Measurements from ENCODE around the gene SH3RF3.

Gene SH3RF3

DNA sequence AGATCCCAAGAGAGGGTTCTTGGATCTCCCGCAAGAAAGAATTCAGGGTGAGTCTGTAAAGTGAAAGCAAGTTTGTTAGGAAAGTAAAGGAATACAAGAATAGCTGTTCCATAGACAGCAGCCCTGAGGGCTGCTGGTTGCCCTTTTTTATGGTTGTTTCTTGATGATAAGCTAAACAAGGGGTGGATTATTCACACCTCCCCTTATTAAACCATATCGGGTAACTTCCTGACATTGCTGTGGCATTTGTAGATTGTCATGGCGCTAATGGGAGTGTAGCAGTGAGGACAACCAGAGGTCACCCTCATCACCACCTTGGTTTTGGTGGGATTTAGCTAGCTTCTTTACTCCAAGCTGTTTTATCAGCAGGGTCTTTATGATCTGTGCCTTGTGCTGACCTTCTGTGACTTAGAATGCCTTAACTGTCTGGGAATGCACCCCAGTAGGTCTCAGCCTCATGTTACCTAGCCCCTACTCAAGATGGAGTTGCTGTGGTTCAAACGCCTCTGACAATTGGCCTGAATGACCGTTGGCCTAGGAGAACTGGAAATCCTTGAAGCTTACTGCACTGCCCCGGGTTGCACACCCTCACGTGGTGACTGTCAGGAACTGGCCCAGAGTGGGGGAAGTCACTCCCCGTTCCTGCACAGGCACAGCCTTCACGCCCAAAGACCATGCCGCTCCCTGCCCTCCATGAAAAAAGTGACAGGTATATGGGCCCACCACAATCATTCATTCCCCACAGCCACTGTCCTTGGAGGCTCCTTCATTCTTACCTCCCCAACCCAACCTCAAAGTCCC lies 347.8 kb downstream of the SH3RF3 start:
- in situ Hi-C loops (cut with HindIII; ENCODE audit: low sequenced_read_pairs) = no loop called here

DNA sequence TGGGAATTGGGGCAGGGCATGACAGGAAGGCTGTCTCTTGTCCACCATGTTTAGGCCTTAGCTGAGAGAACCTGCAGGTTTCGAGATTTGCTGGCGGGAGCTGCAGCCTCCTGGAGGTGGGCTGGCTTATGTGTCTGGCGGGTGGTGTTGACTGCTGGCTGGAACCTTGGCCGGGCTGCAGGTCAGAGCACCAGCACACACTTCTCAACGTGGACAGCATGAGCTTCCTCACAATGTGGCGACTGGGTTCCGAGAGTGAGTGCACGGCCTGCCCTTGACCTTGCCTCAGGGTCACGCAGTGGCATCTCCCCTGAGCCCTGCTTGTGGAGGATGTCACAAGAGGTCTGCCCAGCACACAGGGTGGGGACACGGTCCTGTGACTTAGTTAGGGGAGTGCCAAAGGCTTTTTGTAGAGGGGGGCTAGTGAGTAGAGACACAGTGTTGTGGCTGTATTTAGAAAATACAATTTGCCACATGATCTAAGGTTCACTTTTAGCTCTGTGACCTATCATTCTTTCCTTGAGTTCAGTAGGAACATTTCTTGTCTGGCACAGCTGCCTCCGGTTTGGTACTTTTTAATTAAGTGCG lies 350.0 kb downstream of the SH3RF3 start:
- in situ Hi-C loops (cut with HindIII; ENCODE audit: low sequenced_read_pairs) = no loop called here

DNA sequence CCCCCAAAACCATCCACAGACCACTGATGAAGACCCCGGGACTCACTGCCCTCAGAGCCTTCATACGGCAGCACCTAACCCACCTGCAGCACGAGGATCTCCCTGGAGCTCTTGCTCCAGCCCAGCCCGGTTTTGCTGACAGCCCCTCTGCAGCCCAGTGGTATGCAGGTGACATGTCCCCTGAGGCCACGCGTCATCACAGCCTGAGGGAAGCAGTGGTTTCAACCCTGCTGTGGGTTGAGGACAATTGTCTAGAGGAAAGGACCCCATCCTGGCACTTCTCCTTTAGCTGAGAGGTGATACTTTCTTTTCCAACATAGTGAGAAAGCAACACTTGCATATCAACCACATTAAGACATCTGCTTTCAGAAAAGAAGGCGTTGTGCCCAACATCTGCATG lies 350.8 kb downstream of the SH3RF3 start:
- in situ Hi-C loops (cut with HindIII; ENCODE audit: low sequenced_read_pairs) = no loop called here

DNA sequence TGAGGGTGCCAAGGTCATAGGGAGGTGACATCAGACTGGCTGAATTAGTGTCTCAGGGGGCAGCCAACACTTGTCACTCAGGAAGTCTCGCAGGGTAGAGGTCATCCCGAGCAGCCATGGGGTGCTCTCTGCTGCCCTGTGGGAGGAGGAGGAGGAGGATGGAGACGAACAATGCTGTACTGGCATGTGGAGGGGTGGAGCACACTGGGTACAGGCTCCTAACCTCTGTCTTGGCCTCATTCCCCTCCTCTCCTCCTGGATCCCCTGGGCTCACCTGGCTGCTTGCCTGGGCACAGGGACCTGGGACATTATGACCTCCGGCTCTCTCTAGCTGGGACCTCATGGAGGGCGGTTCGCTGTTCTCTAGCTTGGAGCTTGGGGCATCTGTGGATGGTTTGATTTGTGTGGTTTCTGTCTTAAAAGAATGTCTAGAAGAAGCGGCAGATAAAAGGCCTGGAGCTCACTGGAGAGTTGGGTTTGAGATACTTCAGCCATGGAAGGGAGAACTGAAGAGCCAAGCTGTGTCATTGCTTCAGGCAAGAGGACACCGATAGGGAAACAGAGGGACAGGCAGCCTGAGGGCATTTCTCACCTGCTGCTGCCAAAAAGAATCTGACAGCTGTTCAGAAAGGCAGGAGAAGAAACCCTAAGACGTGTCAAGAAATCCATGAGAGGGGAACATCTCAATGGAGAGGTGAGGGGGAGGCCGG lies 351.6 kb downstream of the SH3RF3 start:
- in situ Hi-C loops (cut with HindIII; ENCODE audit: low sequenced_read_pairs) = no loop called here

DNA sequence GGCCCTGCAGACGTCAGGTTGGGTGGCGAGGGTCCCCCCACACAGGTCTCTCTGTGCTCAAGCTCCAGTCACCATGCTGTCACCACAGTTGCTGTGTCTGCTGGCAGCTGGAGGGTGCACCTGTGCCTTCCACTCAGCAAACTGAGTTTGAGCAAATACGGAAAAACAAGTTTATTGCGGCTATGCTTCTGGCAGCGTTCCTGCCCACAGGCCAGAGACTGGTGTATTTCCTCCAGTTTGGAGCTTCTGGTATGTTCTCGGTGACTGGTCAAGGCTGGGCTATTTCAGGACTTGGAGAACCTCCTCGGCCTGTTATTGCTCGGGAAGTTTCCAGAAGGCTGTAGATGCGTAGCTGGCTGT lies 352.2 kb downstream of the SH3RF3 start:
- in situ Hi-C loops (cut with HindIII; ENCODE audit: low sequenced_read_pairs) = no loop called here

DNA sequence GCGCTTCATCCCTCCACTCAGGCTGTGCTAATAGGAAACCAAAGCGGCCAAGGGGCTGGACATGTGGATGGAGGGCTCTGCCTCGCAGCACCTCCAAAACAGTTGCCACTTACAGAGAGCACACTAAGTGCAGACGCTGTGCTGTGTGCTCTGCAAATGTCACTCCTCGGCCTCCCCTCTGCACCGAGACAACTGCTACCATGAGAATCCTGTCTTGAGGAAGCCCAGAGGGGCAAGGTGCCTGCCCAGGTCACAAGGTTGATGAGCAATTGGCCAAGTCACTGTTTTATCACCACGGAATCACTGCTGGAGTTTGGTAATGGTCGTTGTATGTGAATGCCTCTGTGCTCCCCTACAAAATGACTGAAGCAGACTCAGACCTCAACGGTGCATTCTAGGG lies 352.6 kb downstream of the SH3RF3 start:
- in situ Hi-C loops (cut with HindIII; ENCODE audit: low sequenced_read_pairs) = no loop called here

DNA sequence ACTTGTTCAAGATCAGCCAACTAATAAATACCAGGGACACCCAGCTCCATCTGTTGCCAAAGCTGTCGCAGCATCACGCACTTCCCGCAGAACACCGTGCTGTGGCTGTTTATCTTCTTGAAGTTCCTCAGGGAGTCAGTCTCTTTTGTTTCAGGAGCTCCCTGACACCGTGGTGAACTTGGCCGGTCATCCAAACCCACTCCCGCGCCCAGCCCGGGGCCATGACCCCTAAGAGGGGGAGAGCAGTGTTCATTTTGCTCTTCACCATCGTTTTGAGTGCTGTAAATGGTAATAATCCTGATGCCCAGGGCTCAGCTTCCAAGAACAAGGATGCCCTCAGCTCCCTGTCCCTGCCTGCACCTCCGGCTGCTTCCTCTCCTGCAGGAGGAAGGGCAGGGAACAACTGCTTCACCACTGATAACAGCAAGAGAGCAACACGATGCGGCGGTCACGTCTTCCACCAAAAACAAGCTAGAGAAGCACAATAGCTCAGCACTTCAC lies 353.4 kb downstream of the SH3RF3 start:
- in situ Hi-C loops (cut with HindIII; ENCODE audit: low sequenced_read_pairs) = no loop called here

DNA sequence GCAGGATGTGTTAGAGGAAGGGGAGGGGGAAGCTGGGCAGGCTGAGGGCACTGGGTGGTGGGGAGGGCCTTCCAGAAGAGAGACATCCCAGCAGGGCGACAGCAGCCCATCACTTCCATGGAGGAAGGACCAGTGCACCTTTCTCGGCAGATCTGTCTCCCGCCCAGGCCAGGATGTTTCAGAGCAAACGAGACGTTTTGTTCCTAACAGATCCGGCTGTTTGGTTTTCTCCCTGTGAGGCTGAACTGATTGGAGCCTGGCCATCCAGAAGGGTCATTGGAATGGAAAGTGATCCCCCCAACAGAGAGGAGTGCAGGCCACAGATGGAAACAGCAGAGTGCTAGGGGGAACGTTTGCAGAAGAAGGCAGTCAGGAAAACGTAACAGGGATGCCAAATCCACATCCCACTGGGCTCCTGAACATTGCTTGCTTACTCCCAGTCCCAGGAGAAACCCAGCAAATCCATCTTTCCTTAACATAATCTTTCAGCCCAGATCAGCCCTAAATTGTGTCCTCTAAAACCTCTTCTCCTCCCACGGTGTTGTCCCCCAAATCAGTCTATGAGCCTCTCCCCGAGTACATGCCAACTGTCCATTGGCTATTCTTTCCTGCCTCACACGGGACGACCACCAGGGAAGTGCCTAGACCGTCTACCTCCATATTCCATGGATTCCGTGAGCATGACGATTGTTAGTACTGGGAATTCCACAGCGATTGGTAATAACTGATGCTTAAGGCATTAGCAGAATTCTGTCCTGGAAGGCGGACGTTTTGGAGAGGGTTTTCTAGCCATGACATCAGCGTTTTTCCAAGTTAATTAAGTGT lies 357.9 kb downstream of the SH3RF3 start:
- in situ Hi-C loops (cut with HindIII; ENCODE audit: low sequenced_read_pairs) = no loop called here

DNA sequence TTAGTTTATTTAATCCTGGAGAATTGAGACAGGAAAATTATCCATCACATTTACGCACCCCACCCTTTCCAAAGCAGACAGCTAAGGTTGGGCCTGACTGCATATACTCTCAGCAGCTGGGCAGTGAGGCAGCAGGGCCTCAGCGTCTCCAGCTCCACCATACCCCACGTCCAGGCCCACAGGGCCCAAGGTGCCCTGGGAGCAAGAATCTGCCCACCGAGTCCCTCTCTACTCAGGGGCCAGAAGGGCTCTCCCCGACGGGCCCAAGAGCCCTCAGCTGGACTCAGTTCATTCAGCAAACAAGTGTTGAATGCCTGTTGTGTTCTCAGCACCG lies 358.5 kb downstream of the SH3RF3 start:
- in situ Hi-C loops (cut with HindIII; ENCODE audit: low sequenced_read_pairs) = no loop called here

DNA sequence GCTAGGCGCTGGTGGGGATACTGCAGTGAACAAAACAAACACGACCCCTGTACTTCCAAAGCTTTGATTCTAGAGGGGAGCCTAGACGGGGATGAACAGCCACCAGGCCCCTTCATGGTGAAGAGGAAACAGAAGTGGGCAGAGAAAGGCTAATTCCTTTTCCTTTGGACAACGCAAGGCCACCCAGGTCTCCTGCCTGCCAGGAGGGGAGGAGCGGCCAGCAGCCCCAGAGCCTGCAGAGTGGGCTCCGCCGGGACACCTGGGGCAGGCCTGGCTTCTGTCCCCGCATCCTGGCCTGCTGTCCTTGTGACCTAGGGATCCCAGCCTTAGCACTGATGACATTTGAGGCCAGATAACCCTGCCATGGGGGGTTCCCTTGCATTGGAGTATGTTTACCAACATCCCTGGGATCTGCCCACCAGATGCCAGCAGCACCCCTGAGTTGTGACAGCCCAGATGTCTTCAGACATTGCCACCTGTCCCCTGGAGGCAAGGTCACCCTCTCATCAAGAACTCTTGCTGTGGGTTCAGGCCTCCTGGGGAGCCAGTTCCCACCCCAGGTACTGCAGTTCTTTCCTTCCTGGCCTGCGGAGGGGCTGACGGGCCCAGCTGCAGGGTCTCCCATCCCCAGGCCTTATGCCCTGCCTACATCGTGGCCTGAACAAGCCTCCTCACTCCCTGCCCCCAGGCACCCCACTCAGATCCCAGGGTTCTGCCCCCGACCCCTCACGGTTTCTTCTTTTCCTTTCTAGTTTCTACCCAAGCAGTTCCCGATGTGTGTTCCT lies 359.1 kb downstream of the SH3RF3 start:
- in situ Hi-C loops (cut with HindIII; ENCODE audit: low sequenced_read_pairs) = no loop called here

DNA sequence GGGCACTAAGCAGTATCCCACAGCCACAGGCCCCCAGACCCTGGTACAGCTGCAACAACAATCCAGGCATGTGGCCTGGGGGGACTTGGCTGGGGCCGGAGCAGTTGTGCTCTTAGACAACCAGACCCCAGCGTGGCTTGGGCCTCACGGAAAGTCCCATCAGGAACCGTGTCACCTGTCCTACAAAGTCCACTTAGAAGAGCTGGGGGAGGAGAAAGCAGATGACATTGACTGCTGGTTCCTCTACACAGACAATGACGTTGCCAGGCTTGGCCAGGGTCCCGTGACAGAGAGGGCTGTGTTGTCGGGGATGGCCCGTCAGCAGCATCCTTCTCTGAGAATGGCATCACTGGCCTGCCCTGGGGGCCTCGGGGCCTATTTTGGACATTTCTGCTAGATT lies 360.3 kb downstream of the SH3RF3 start:
- in situ Hi-C loops (cut with HindIII; ENCODE audit: low sequenced_read_pairs) = no loop called here

DNA sequence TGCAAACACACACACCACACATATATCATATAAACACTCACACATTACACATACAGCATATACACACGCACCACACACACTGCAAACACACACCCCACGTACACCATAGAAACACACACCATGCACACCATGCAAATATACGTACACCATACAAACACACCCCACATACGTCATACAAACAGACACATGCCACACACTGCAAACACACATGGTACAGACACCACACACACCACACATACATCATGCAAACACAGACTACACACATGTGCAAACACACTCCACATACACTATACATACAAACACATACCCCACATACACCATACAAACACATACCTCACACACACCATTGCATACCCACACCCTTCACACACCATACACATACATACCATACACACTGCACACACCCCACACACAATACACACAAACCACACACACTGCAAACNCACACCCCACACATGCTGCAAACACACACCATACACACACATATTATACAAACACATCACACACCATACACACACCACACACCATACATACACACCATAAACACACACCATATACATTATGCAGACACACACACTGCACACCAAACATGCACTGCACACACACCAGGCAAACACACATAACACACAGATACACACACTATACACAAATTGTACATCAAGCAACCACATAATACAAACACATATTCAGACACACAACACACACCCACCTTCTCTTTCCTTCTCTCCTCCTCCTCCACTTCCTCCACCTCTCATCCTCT lies 364.4 kb downstream of the SH3RF3 start:
- in situ Hi-C loops (cut with HindIII; ENCODE audit: low sequenced_read_pairs) = no loop called here

DNA sequence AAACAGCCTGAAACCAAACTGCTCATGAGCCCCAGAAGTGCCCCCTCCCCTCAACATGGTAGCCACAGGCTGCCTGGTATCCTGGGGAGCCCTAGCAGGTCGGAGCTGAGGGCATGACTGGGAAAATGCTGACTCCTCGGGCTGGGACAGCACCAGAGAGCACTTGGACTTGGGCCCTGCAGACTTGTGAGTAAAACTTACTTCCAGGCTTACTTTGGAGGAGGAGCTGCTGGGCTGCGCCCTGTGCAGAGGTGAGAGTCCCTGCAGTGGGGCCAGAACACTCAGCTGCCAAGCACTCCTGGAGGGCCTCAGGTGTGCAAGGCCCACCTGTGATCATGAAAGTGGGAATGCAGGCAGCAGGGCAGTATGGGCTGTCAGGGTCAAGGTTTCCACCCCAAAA lies 365.3 kb downstream of the SH3RF3 start:
- in situ Hi-C loops (cut with HindIII; ENCODE audit: low sequenced_read_pairs) = no loop called here

DNA sequence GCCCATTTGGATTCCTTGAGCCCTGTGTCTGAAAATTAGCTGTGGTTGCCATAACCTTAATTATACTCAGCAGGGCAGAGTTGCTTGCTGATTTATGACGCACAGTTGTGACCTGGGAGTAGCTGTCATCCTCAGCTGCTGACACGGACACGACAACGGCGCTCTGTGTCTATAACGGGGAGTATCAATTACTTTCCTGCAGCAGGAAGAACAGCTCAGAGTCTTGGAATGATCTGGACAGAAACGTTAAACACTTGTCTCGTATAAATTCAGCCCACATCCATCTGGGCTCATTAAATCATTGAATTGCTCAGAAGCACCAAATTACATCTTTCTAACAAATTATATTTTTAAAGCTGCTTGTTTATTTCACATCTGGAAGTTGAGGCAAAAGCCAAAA lies 368.5 kb downstream of the SH3RF3 start:
- in situ Hi-C loops (cut with HindIII; ENCODE audit: low sequenced_read_pairs) = no loop called here

DNA sequence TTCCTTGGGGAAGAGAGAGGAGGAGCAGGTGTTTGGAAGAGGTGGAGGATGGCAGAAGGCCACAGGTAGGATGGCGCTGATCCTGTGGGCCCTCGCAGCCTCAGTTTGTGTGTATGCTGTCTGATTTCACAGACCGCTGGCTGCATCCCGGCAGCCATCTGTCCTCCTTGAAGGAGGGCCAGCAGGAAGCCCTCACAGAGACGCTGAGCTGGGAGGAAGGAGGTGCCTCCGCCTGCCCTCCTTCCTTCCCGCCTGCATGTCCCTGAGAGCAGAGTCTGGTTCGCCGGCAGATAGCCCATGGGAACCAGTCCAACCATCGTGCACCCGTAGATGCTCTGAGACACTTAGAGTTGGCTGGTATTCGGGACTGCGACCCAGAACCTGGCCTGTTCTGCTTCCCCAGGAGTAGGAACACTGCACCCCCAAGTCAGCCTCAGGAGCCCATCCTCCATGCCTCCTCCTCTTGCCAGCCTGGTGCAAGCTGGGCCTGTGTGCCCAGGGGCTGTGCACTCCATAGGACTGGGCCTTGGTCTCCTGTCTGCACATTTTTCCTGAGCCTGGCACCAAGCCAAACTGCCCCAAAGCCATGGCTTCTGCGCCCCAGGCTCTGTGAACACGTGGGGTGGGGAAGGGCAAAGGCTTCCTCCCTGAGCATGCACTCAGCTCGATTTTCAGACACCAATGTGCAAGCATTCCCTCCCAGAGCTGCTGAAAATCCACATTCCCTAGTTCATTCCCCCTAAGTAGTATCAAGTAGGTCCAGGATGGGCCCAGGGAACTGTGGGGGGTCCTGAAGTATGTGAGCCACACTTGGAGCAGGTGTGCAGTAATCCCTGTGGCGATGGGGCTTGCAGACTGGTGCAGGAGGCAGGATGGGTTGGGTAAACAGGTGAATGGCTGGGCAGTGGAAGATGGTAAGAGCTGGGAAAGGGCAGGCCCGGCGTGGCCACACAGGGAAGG lies 369.2 kb downstream of the SH3RF3 start:
- in situ Hi-C loops (cut with HindIII; ENCODE audit: low sequenced_read_pairs) = no loop called here

DNA sequence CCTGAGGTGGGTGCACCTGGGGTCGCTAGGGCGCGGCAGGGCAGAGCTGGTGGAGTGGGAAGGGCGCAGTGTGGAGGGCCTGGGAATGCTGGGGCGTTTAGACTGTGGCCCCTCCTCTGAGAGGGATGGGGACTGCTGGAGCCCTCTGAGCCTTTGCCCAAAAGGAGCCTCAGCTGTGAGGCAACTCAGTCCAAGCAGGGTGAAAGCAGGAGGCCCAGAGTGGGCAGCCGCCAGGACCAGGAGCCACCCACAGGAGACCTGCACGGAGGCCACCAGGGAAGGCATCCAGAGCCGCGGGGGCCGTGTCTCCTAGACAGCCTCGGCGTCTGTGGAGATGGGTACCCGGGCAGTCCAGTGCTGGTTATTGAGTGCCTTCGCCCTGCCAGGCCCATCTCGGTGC lies 369.9 kb downstream of the SH3RF3 start:
- in situ Hi-C loops (cut with HindIII; ENCODE audit: low sequenced_read_pairs) = no loop called here

DNA sequence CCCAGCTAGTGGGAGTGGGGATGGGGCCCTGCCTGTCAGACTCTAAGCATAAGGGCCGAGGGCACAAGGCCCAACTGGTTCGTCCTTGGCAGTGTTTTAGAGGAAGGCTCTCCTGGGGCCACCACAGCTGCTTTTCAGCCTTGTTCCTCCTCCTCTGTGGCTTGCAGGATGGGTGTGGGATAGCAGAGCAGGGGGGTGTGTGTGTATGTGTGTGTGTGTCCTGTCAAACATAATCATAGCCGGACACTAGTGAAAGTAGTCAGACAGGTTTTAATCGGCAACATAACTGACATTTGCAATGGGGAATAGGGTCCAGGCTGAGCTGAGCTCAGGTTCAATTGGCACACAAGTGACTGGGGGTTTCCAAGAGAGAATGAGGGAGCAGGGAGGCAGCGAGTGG lies 370.6 kb downstream of the SH3RF3 start:
- in situ Hi-C loops (cut with HindIII; ENCODE audit: low sequenced_read_pairs) = no loop called here

DNA sequence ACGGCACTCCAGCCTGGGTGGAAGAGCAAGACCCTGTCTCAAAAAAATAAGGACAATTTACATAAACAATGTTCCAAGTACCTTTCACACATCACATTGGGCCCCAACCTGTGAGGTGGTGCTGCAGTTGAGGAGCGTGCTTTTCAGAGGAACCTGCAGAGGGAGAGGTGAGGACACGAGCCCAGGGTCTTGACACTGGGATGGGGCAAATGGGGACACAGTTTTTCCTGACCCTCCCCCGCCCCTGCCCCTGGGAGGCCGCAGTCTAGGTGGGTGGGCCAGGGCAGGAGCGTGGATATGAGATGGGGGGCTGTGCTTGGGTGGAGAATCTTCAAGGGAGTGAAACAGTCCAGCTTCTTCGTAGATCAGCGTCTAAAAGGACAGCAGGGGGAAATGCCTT lies 371.9 kb downstream of the SH3RF3 start:
- in situ Hi-C loops (cut with HindIII; ENCODE audit: low sequenced_read_pairs) = no loop called here

DNA sequence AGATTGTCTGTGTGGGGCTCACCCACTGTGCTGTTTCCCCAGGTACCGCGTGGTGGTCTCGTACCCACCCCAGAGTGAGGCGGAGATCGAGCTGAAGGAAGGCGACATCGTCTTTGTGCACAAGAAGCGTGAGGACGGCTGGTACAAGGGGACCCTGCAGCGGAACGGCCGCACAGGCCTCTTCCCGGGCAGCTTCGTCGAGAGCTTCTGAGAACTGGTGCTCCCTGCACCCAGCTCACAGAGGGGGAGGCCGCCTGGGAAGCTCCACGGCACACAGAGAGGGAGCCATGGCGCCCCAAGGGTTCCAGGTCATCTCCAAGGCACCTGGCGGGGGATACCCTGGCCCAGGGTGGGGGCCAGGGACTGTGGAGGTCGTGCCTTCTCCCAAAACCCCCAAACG lies 372.5 kb downstream of the SH3RF3 start:
- in situ Hi-C loops (cut with HindIII; ENCODE audit: low sequenced_read_pairs) = no loop called here

Data from DLD1 (cell line).